Suprapubic skin (tissue), 4 donors: ENCODE data around the gene TREML2.

ENCODE experiments used
- EP300 ChIP-seq: sonication (generic); formaldehyde crosslinking; IDR thresholded peaks from one replicate; pipeline ENCODE4 v1.6.1; 2017; ENCODE audit warnings: antibody characterized with exemption
- POLR2A ChIP-seq, 2 donors: fragments of 450-650 bp; IDR thresholded peaks; one replicate each; pipeline ENCODE4 v1.6.1; 2017; ENCODE audit warnings: antibody characterized with exemption in 2 of 2, mild to moderate bottlenecking in 2 of 2, moderate library complexity in 2 of 2
- POLR2AphosphoS5 ChIP-seq, 3 donors: sonication (generic); formaldehyde crosslinking; IDR thresholded peaks; one replicate each; pipeline ENCODE4 v1.6.1; 2017; ENCODE audit warnings: antibody characterized with exemption in 3 of 3
- TF ChIP-seq, protein P1 (sequence below), 2 donors: fragments of 200-600 bp in 1 of 2; fragments of 450-650 bp in 1 of 2; sonication (generic) in 1 of 2; IDR thresholded peaks; one replicate each; pipeline ENCODE4 v1.5.1; 2016 to 2019; ENCODE audit warnings: antibody characterized with exemption in 2 of 2, mild to moderate bottlenecking in 1 of 2, moderate library complexity in 1 of 2

GRCh38 chr6:41224800-41225199 is 23.9 kb upstream of the TREML2 start:
- TF ChIP-seq, protein P1, sequence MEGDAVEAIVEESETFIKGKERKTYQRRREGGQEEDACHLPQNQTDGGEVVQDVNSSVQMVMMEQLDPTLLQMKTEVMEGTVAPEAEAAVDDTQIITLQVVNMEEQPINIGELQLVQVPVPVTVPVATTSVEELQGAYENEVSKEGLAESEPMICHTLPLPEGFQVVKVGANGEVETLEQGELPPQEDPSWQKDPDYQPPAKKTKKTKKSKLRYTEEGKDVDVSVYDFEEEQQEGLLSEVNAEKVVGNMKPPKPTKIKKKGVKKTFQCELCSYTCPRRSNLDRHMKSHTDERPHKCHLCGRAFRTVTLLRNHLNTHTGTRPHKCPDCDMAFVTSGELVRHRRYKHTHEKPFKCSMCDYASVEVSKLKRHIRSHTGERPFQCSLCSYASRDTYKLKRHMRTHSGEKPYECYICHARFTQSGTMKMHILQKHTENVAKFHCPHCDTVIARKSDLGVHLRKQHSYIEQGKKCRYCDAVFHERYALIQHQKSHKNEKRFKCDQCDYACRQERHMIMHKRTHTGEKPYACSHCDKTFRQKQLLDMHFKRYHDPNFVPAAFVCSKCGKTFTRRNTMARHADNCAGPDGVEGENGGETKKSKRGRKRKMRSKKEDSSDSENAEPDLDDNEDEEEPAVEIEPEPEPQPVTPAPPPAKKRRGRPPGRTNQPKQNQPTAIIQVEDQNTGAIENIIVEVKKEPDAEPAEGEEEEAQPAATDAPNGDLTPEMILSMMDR (IDR thresholded peaks at IDR 0.05), result no peak
- no peak for TF ChIP-seq POLR2A (IDR thresholded peaks at IDR 0.05)
- no peak for TF ChIP-seq POLR2AphosphoS5 (IDR thresholded peaks at IDR 0.05)
- no peak for TF ChIP-seq EP300
